T follicular helper cell (primary cell): ENCODE measurements around the gene ANKRD44.
"Not testable (repeated sequence)": the region's sequence is repeated elsewhere in the genome, so short reads cannot be mapped to it uniquely, and the experiment has no call there.

ENCODE experiments used
- DNase-seq: peaks from one replicate; pipeline ENCODE4 v3.0.0-alpha.2; 2020; ENCODE audit warnings: low read depth

ANKRD44 gene

GRCh38 chr2:197030090-197030489 is 280.5 kb downstream of the ANKRD44 start:
- no peak for DNase-seq

- DNase-seq = no peak
Observed at GRCh38 chr2:197028633-197029032, 281.9 kb downstream of the ANKRD44 start.

GRCh38 chr2:197028230-197028629 is 282.4 kb downstream of the ANKRD44 start:
- no peak for DNase-seq

- no peak for DNase-seq
Observed at GRCh38 chr2:197024206-197024605, 286.4 kb downstream of the ANKRD44 start.

- not testable (repeated sequence) for DNase-seq
Observed at GRCh38 chr2:197020921-197021320, 289.7 kb downstream of the ANKRD44 start.

GRCh38 chr2:197013098-197013497 is 297.5 kb downstream of the ANKRD44 start:
- DNase-seq = no peak

- no peak for DNase-seq
Observed at GRCh38 chr2:197011801-197012641, 298.6 kb downstream of the ANKRD44 start.

GRCh38 chr2:197011021-197011417 is 299.6 kb downstream of the ANKRD44 start:
- no peak for DNase-seq

- no peak for DNase-seq
Observed at GRCh38 chr2:197010200-197011020, 300.2 kb downstream of the ANKRD44 start.

DNA sequence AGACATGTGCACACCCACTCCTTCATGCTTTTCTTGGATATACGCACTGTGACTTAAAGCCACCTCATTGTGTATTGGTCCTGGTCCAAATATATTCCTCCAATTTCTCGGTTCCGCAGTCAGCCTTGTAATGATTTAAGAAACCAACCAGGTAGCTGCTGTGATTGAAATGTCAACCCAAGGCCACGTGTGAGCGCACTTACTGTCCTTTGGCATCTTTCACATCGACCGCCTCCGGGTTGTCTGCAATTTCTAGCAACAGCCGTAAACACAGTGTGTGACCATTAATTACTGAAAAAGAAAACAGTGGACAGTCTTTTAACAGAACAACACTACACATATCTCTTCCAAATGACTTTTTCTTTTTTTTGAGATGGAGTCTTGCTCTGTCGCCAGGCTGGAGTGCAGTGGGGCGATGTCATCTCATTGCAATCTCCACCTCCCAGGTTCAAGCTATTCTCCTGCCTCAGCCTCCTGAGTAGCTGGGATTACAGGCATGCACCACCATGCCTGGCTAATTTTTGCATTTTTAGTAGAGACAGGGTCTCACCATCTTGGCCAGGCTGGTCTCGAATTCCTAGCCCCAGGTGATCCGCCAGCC is 301.7 kb downstream of the ANKRD44 start:
- DNase-seq = not testable (repeated sequence)

GRCh38 chr2:197007716-197008628 is 302.6 kb downstream of the ANKRD44 start:
- DNase-seq = no peak

DNA sequence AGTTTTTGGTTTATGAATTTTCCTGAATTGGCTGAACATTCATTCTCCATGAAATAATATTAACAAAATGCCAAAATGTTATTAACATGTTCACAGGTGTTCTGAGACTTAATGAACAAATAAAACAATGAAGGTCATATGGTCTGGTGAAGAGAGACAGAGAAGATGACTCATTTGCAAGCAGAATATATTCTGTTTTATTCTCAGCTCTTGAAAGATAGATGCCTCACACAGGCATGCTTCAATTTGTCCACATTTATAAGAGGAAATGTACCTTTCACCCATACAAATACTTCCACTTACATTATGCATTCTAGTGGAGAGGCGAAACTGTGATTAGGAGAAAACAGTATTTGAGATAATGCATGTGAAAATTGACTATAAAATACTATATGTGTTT is 308.7 kb downstream of the ANKRD44 start:
- no peak for DNase-seq

GRCh38 chr2:196995757-196996314 is 314.7 kb downstream of the ANKRD44 start:
- no peak for DNase-seq

DNA sequence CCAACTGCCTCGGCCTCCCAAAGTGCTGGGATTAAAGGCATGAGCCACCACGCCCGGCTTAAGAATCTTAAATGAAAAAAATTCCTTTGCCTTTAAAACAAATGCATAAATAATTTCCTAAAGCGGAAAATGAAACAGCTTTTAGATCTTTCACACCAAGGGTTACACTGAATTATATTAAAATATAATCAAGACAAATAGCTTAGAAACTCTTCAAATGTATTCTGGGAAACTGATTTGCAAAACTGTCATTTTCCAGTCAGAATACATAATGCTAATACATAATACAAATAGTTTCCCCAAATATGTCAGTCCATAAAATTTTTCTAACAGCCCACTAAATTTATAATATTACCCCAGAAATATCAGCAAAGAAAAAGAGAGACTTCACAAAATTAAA is 315.8 kb downstream of the ANKRD44 start:
- DNase-seq = no peak

DNA sequence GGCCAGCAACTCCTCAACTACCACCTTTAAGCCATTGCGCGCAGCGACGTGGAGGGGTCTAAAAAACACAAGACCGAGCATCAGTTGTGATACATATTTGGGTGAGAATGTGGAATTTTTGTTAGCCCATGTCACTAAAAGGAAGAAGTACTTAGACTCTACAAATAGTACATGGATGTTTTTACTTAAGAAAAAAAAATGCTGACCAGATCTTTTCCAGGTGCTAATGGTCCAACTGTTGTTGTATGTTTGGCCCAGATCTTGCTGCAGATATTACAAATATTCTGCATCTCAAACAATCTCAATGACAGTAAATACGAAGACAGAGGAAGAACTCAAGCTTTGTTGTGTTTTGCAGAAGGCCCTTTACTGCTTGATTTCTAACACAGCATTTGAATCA is 317.0 kb downstream of the ANKRD44 start:
- DNase-seq = no peak

DNA sequence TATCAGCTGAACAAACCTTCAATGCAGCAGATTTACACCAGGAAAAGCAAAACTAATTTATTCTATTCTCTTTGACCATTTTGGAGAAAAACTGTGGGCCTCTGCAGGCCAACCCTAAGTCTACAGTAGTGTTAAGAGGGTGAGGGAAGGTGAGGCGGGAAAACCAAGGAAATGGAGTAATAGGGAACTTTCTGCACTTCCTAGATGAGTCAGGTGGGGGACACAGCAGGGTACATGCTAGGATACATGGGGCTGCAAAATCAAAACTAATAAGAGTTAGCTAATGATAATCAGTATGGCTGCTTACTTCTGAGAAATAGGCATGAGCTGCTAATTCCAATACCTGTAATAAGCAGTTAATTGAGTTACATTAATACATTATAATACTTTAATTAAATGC is 318.1 kb downstream of the ANKRD44 start:
- DNase-seq = no peak

DNA sequence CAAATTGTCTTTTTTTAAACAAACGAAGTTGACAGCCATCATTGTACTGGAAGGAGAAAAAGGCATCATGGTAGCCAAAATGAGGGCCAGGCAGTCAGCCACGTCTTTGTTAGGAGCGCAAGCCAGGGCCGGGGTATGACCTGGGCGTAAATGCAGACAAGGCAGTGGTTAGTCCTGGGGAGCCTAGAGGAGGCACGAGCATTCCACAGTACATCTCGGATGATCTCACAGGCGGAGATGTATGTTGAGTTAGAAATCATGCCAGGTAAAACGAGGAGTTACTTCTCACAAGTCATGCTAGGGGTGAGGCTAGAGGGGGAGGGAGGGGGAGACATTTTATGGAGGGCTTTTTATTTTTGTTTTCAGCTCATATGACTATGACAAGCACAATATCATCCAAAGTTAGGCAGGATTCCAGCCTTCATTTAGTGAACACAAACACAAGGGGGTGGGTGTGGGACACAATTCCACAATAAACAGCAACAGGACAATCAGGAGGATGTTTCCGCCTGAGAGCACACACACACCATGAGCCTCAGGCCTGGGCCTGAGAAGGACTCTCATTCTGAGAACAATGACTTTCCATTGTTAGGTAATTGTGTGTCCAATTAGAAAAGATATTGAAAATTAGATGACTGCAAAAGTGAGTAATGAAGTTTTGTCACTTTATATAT is 319.7 kb downstream of the ANKRD44 start:
- no peak for DNase-seq

GRCh38 chr2:196990092-196990491 is 320.5 kb downstream of the ANKRD44 start:
- no peak for DNase-seq

- no peak for DNase-seq
Observed at GRCh38 chr2:196989496-196989895, 321.1 kb downstream of the ANKRD44 start.

DNA sequence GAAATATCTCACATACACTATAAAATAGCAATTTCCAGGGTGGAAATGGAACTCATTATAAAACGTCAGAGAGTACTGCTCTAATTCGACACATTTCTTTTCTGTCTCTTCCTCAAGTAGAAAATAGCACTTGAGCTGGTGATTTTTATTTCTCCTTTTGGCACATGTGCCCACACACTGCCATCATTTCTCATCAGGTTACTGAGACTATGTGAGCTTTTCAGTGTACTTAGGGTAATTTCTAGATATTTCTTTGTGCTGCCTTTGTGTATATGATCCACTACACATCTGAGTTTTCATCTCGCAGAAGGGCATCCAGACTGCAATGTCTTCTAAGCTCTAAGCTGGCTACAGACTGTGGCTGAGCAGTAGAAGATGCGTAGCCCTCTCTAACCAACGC is 321.9 kb downstream of the ANKRD44 start:
- no peak for DNase-seq
